Peyer's patch (tissue), 4 donors: ENCODE measurements around the gene IRGC. TPM values are rescaled to one million over a fixed set of nuclear protein-coding genes. Genes with fewer than 3 reads are reported as not detected.
A peak's percentile ranks its signal among the peaks of the same experiment; 100 is the strongest.

ENCODE experiments used
- DNase-seq, 3 donors: peaks; one replicate each; pipeline ENCODE4 v3.0.0-alpha.2; 2017 to 2019
- H3K27ac ChIP-seq, 4 donors: fragments of 200-600 bp; sonication (generic); one replicate each; pipeline ENCODE4 v1.5.1; 2016 to 2019
- H3K27me3 ChIP-seq, 2 donors: fragments of 200-600 bp; sonication (generic); one replicate each; pipeline ENCODE4 v1.5.1; 2019
- H3K36me3 ChIP-seq, 3 donors: fragments of 200-600 bp; sonication (generic); one replicate each; pipeline ENCODE4 v1.5.1; 2016 to 2019
- H3K4me1 ChIP-seq, 4 donors: fragments of 200-600 bp; sonication (generic); one replicate each; pipeline ENCODE4 v1.5.1; 2016 to 2019
- H3K4me3 ChIP-seq, 4 donors: fragments of 200-600 bp; sonication (generic); 1 replicate in 3 of 4; 2 replicates in 1 of 4; pipeline ENCODE4 v1.5.1; 2016 to 2019; ENCODE audit warnings: mild to moderate bottlenecking in 1 of 4
- H3K9me3 ChIP-seq, 4 donors: fragments of 200-600 bp; sonication (generic); one replicate each; pipeline ENCODE4 v1.5.1; 2016 to 2019; ENCODE audit warnings: mild to moderate bottlenecking in 1 of 4
- CTCF ChIP-seq, 6 experiments: fragments of 450-650 bp in 4 of 6; fragments of 200-600 bp in 2 of 6; sonication (generic) in 1 of 6; IDR thresholded peaks; one replicate each; pipeline ENCODE4 v1.5.1; 2017 to 2019; ENCODE audit warnings: antibody characterized with exemption in 6 of 6, mild to moderate bottlenecking in 3 of 6, moderate library complexity in 1 of 6
- POLR2A ChIP-seq, 2 donors: fragments of 450-650 bp; IDR thresholded peaks; one replicate each; pipeline ENCODE4 v1.5.1; 2017; ENCODE audit warnings: antibody characterized with exemption in 2 of 2, mild to moderate bottlenecking in 2 of 2, moderate library complexity in 2 of 2
- total RNA-seq, 4 donors: library from RNA; depleted of rRNA; stranded (reverse); fragments of >200 nt; gene quantifications; one replicate each; pipeline ENCODE4 v1.1.0, GENCODE V29; 2016

IRGC gene
- total RNA-seq, 4 donors from 2014 or later = not detected

GRCh38 chr19:43699506-43700394, 16.1 kb upstream of the IRGC start:
- Histone ChIP-seq H3K27ac (peak overlapping the region; percentile 31 to 86 (median 75)), H3K4me3 (peak overlapping the region; percentile 7 to 47 (median 29)), H3K27me3 (no peaks in the 10 kb centered on the region), H3K9me3 (no peaks in the 10 kb centered on the region), H3K4me1 (peaks cover 0 to 20% (median 6%) of the 10 kb centered on the region in 4 donors), H3K36me3 (no peaks in the 10 kb centered on the region)
- no peak for TF ChIP-seq POLR2A (IDR thresholded peaks at IDR 0.05)
- TF ChIP-seq CTCF (IDR thresholded peaks at IDR 0.05) = no peak
- DNase-seq = peak in 2 of 3 donors; percentile 53 to 68

GRCh38 chr19:43700395-43701000, 15.4 kb upstream of the IRGC start:
- DNase-seq = peak in 1 of 3 donors; percentile 65
- Histone ChIP-seq H3K9me3 (no peaks in the 10 kb centered on the region), H3K4me3 (peak overlapping the region in 3 of 4 donors; percentile 7 to 39 (median 38)), H3K4me1 (peaks cover 0 to 20% (median 6%) of the 10 kb centered on the region in 4 donors), H3K27ac (peak overlapping the region; percentile 47 to 86 (median 75)), H3K36me3 (no peaks in the 10 kb centered on the region), H3K27me3 (no peaks in the 10 kb centered on the region)
- TF ChIP-seq POLR2A (IDR thresholded peaks at IDR 0.05) (no peak), CTCF (IDR thresholded peaks at IDR 0.05) (no peak)

GRCh38 chr19:43704002-43704705, 11.7 kb upstream of the IRGC start:
- TF ChIP-seq CTCF (IDR thresholded peaks at IDR 0.05) (no peak), POLR2A (IDR thresholded peaks at IDR 0.05) (no peak)
- H3K4me1 ChIP-seq = peaks cover 0 to 18% (median 6%) of the 10 kb centered on the region in 4 donors
- no peaks in the 10 kb centered on the region for H3K27me3 ChIP-seq
- H3K4me3 ChIP-seq = no peak overlapping the region
- no peak overlapping the region for H3K27ac ChIP-seq
- H3K36me3 ChIP-seq = no peaks in the 10 kb centered on the region
- DNase-seq = peak in 1 of 3 donors; percentile 63
- peaks cover 0 to 10% (median 2%) of the 10 kb centered on the region in 4 donors for H3K9me3 ChIP-seq

GRCh38 chr19:43705729-43706128, 10.1 kb upstream of the IRGC start:
- no peak for DNase-seq
- Histone ChIP-seq H3K27ac (no peak overlapping the region), H3K27me3 (no peaks in the 10 kb centered on the region), H3K4me3 (no peak overlapping the region), H3K4me1 (peaks cover 0 to 4% (median 2%) of the 10 kb centered on the region in 4 donors), H3K36me3 (no peaks in the 10 kb centered on the region), H3K9me3 (peaks cover 0 to 10% (median 2%) of the 10 kb centered on the region in 4 donors)
- no peak for TF ChIP-seq POLR2A (IDR thresholded peaks at IDR 0.05)
- no peak for TF ChIP-seq CTCF (IDR thresholded peaks at IDR 0.05)

GRCh38 chr19:43707158-43707712, 8.6 kb upstream of the IRGC start:
- Histone ChIP-seq H3K9me3 (peaks cover 0 to 10% (median 2%) of the 10 kb centered on the region in 4 donors), H3K27ac (no peak overlapping the region), H3K4me1 (no peaks in the 10 kb centered on the region), H3K4me3 (no peak overlapping the region), H3K27me3 (no peaks in the 10 kb centered on the region), H3K36me3 (no peaks in the 10 kb centered on the region)
- TF ChIP-seq CTCF (IDR thresholded peaks at IDR 0.05) (no peak), POLR2A (IDR thresholded peaks at IDR 0.05) (no peak)
- DNase-seq = no peak
